ENCODE data around the gene HMCES. TPM values are rescaled to one million over a fixed set of nuclear protein-coding genes. Genes with fewer than 3 reads are reported as not detected.

The HMCES gene
- total RNA-seq, 1 donor from 2014 or later = 36.4 TPM

- Mint-ChIP-seq H3K4me3 (ENCODE audit: unreplicated experiment) (no peak overlapping the region), H3K27me3 (ENCODE audit: unreplicated experiment) (no peaks in the 10 kb centered on the region), H3K36me3 (ENCODE audit: low read depth, unreplicated experiment) (peaks cover 28% of the 10 kb centered on the region), H3K9me3 (ENCODE audit: unreplicated experiment) (no peaks in the 10 kb centered on the region), H3K4me1 (ENCODE audit: unreplicated experiment) (peaks cover 3% of the 10 kb centered on the region), H3K27ac (ENCODE audit: unreplicated experiment) (no peak overlapping the region)
- TF ChIP-seq CTCF (IDR thresholded peaks at IDR 0.05; ENCODE audit: unreplicated experiment) = no peak
- no peak for DNase-seq (ENCODE audit: low spot score)
These were observed 25.7 kb downstream of the HMCES start for GRCh38 chr3:129304146-129304961.

GRCh38 chr3:129304962-129305222 is 26.2 kb downstream of the HMCES start:
- TF ChIP-seq CTCF (IDR thresholded peaks at IDR 0.05; ENCODE audit: unreplicated experiment) = no peak
- no peak overlapping the region for H3K4me3 Mint-ChIP-seq (ENCODE audit: unreplicated experiment)
- H3K27ac Mint-ChIP-seq (ENCODE audit: unreplicated experiment) = no peak overlapping the region
- no peaks in the 10 kb centered on the region for H3K27me3 Mint-ChIP-seq (ENCODE audit: unreplicated experiment)
- peaks cover 3% of the 10 kb centered on the region for H3K4me1 Mint-ChIP-seq (ENCODE audit: unreplicated experiment)
- peaks cover 26% of the 10 kb centered on the region for H3K36me3 Mint-ChIP-seq (ENCODE audit: low read depth, unreplicated experiment)
- no peak for DNase-seq (ENCODE audit: low spot score)
- H3K9me3 Mint-ChIP-seq (ENCODE audit: unreplicated experiment) = no peaks in the 10 kb centered on the region

GRCh38 chr3:129305592-129306091 is 27.0 kb downstream of the HMCES start:
- peak; percentile 54 for DNase-seq (ENCODE audit: low spot score)
- Mint-ChIP-seq H3K4me3 (ENCODE audit: unreplicated experiment) (no peak overlapping the region), H3K36me3 (ENCODE audit: low read depth, unreplicated experiment) (peaks cover 26% of the 10 kb centered on the region), H3K4me1 (ENCODE audit: unreplicated experiment) (peaks cover 3% of the 10 kb centered on the region), H3K9me3 (ENCODE audit: unreplicated experiment) (no peaks in the 10 kb centered on the region), H3K27ac (ENCODE audit: unreplicated experiment) (peak overlapping the region; percentile 2), H3K27me3 (ENCODE audit: unreplicated experiment) (no peaks in the 10 kb centered on the region)
- TF ChIP-seq CTCF (IDR thresholded peaks at IDR 0.05; ENCODE audit: unreplicated experiment) = no peak

- Mint-ChIP-seq H3K27me3 (ENCODE audit: unreplicated experiment) (peaks cover 3% of the 10 kb centered on the region), H3K27ac (ENCODE audit: unreplicated experiment) (no peak overlapping the region), H3K9me3 (ENCODE audit: unreplicated experiment) (no peaks in the 10 kb centered on the region), H3K4me1 (ENCODE audit: unreplicated experiment) (peaks cover 3% of the 10 kb centered on the region), H3K4me3 (ENCODE audit: unreplicated experiment) (no peak overlapping the region), H3K36me3 (ENCODE audit: low read depth, unreplicated experiment) (peaks cover 20% of the 10 kb centered on the region)
- DNase-seq (ENCODE audit: low spot score) = no peak
- TF ChIP-seq CTCF (IDR thresholded peaks at IDR 0.05; ENCODE audit: unreplicated experiment) = no peak
These were observed 30.0 kb downstream of the HMCES start for GRCh38 chr3:129308636-129309035.
